ENCODE results near the gene PYY.
A peak's percentile ranks its signal among the peaks of the same experiment; 100 is the strongest.

PYY gene

GRCh38 chr17:43912635-43913304 lies 41.0 kb downstream of the PYY start:
- ChIA-PET CTCF (interaction anchor here (1.3 kb wide), 1 partner anchor 31 kb away, joined by 4 read pairs; no protein-coding TSS in a partner anchor), POLR2A (ENCODE audit: low non-redundant PET) (no interaction called here)
- H3K27ac ChIP-seq, result no peak overlapping the region
- TF ChIP-seq, protein P1, sequence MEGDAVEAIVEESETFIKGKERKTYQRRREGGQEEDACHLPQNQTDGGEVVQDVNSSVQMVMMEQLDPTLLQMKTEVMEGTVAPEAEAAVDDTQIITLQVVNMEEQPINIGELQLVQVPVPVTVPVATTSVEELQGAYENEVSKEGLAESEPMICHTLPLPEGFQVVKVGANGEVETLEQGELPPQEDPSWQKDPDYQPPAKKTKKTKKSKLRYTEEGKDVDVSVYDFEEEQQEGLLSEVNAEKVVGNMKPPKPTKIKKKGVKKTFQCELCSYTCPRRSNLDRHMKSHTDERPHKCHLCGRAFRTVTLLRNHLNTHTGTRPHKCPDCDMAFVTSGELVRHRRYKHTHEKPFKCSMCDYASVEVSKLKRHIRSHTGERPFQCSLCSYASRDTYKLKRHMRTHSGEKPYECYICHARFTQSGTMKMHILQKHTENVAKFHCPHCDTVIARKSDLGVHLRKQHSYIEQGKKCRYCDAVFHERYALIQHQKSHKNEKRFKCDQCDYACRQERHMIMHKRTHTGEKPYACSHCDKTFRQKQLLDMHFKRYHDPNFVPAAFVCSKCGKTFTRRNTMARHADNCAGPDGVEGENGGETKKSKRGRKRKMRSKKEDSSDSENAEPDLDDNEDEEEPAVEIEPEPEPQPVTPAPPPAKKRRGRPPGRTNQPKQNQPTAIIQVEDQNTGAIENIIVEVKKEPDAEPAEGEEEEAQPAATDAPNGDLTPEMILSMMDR (conservative IDR thresholded peaks at IDR 0.05; ENCODE audit: low read depth), result no peak
- no peak for DNase-seq (ENCODE audit: low spot score)

- CTCF ChIA-PET, result interaction anchor here (1.3 kb wide), 1 partner anchor 32 kb away, joined by 4 read pairs; no protein-coding TSS in a partner anchor
- POLR2A ChIA-PET (ENCODE audit: low non-redundant PET), result no interaction called here
- no peak overlapping the region for H3K27ac ChIP-seq
- DNase-seq (ENCODE audit: low spot score), result no peak
- TF ChIP-seq, protein P1 (conservative IDR thresholded peaks at IDR 0.05; ENCODE audit: low read depth), result no peak
Observed at GRCh38 chr17:43911904-43912303, 41.8 kb downstream of the PYY start.

DNA sequence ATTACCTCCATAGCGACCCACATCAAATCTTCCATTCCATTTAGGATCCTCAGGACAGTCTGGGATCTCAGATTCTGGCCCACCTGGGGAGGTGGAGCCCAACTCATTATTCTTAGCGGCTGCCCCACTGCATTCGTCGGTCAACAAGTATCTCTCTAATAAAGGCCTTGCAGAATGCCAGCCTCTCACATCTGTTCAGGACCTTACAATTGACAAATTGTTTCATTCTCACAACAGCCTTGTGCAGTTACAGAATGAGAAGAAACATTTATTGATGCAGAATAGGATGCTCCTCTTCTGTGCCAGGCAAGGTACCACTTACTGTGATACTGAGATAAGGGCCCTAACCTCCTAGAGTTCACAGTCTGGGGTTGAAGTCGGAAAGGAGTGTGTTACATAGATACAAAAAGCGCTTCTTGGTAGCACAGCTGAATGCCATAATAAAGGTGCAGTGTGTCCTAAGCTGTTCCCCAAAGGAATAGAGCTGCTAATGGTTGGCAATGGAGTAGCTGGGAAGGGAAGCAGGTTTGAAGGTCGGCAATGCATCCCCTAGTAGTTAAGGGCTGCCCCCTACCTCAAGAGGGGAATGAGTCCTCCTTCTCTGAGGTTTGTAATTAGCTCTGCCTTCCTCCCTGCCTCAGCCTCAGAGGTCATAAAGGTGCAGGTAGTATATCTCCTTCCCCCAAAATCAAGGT lies 44.1 kb downstream of the PYY start:
- TF ChIP-seq, protein P1 (conservative IDR thresholded peaks at IDR 0.05; ENCODE audit: low read depth), result no peak
- DNase-seq (ENCODE audit: low spot score), result no peak
- no peak overlapping the region for H3K27ac ChIP-seq
- ChIA-PET CTCF (interaction anchor here (0.6 to 1.4 kb wide), 10 partner anchors 8 to 513 kb away, joined by 3 to 9 read pairs (median 4); no protein-coding TSS in a partner anchor), POLR2A (ENCODE audit: low non-redundant PET) (no interaction called here)

DNA sequence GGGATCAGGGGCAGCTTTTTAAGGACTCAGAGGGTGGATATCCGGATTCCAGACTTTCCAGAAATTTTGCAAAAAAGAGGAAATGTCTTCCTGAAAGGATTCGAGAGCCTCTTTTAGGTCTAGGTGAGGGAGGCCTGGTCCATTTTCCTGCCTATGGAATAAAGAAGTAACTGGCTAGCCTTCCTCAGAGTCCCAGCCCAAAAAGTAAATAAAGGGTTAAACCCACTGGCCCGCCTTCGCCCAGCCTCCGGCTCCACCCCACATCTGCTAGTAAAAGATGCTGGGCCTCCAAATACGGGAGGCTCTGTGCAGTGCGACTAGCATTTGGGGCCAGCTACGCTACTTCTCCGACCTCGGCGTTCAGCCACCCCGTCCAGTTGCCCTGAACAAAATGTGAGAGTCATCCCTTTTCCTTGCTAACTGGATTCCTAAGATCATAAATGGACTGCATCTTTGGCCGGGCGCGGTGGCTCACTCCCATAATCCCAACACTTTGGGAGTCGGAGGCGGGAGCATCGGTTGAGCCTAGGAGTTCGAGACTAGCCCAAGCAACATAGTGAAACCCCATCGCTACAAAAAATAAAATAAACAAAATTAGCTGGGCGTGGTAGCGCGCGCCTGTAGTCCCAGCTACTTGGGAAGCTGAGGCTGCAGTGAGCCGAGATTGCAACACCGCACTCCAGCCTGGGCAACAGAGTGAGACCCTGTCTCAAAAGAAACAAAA lies 45.6 kb downstream of the PYY start:
- no peak overlapping the region; the same call in 1 of the 2 replicates for H3K27ac ChIP-seq
- ChIA-PET POLR2A (ENCODE audit: low non-redundant PET) (no interaction called here), CTCF (interaction anchor here (1.0 to 1.3 kb wide), 2 partner anchors 30 to 36 kb away, joined by 5 to 7 read pairs; no protein-coding TSS in a partner anchor)
- TF ChIP-seq, protein P1 (conservative IDR thresholded peaks at IDR 0.05; ENCODE audit: low read depth), result no peak
- DNase-seq (ENCODE audit: low spot score), result peak; percentile 49

DNA sequence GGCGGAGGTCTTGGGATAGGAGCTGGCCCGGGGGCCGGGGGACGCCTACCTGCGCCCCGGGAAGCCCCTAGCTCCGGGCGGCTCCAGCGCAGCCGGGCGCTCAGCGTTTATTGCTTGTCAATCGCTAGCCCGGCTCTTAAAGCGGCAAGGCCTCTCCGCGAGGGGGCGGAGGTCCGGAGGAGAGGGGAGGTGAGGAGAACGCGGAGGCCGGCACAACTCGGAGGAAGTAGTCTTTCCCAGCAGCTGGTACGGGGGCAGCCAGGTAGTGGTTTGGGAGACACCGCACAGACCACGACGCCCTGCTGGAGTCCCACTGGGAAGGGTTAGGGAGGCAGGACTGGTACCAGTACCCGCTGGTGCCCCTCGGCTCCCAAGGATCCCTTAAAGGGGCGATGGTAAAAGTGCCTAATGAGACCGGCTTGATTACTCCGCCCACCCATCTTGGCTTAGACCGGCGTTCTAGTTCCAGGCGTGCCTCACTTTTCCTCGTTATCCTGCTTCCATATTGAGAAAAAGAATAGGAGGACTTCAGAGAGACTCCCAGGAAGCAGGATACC lies 46.2 kb downstream of the PYY start, which contains the start of gene MPP2:
Gene MPP2, minus strand, starts transcription at position 112 of the 557 bp plus-strand sequence. CDS start 3,076 bp downstream, outside the sequence.
- ChIA-PET CTCF (interaction anchor here (1.3 kb wide), 1 partner anchor 37 kb away, joined by 7 read pairs; no protein-coding TSS in a partner anchor), POLR2A (ENCODE audit: low non-redundant PET) (no interaction called here)
- DNase-seq (ENCODE audit: low spot score), result no peak
- TF ChIP-seq, protein P1 (conservative IDR thresholded peaks at IDR 0.05; ENCODE audit: low read depth), result no peak
- peak within 1 kb of the TSS; percentile 29 for H3K27ac ChIP-seq

All from RWPE1 (cell line).